ENCODE measurements around the gene S100A3.

The S100A3 gene

GRCh38 chr1:153572569-153573015 lies 23.5 kb upstream of the S100A3 start:
- no peaks in the 10 kb centered on the region for H3K9me2 ChIP-seq (ENCODE audit: low read depth, low read length)
- TF ChIP-seq CTCF (IDR thresholded peaks at IDR 0.05; ENCODE audit: low read length) (peak; percentile 92), EZH2 (IDR thresholded peaks at IDR 0.05; ENCODE audit: borderline replicate concordance, low read length) (no peak)
- no peaks in the 10 kb centered on the region for H3K9me3 ChIP-seq (ENCODE audit: low read length)
- no peak overlapping the region for H2AFZ ChIP-seq (ENCODE audit: low read length)
- H4K20me1 ChIP-seq (ENCODE audit: insufficient read depth, low read length): no peaks in the 10 kb centered on the region
- H3K27ac ChIP-seq (ENCODE audit: low read depth, low read length, poor library complexity, severe bottlenecking): no peak overlapping the region
- no peaks in the 10 kb centered on the region for H3K79me2 ChIP-seq (ENCODE audit: insufficient read depth, low read length)
- no peaks in the 10 kb centered on the region for H3K36me3 ChIP-seq (ENCODE audit: insufficient read depth, low read length)
- H3F3A ChIP-seq (ENCODE audit: insufficient read depth, low read length): no peaks in the 10 kb centered on the region
- H3K4me2 ChIP-seq (ENCODE audit: low read length): no peak overlapping the region
- H3K9ac ChIP-seq (ENCODE audit: low read length): no peak overlapping the region
- H3K27me3 ChIP-seq (ENCODE audit: insufficient read depth, low read length): no peaks in the 10 kb centered on the region
- H3K4me3 ChIP-seq (ENCODE audit: low read depth, low read length, poor library complexity, severe bottlenecking): no peak overlapping the region
- H3K4me1 ChIP-seq (ENCODE audit: insufficient read depth, low read length, severe bottlenecking): no peaks in the 10 kb centered on the region

- TF ChIP-seq EZH2 (IDR thresholded peaks at IDR 0.05; ENCODE audit: borderline replicate concordance, low read length) (no peak), CTCF (IDR thresholded peaks at IDR 0.05; ENCODE audit: low read length) (no peak)
- no peak overlapping the region for H3K27ac ChIP-seq (ENCODE audit: low read depth, low read length, poor library complexity, severe bottlenecking)
- H3K9me2 ChIP-seq (ENCODE audit: low read depth, low read length): no peaks in the 10 kb centered on the region
- H3K4me3 ChIP-seq (ENCODE audit: low read depth, low read length, poor library complexity, severe bottlenecking): no peak overlapping the region
- H3K36me3 ChIP-seq (ENCODE audit: insufficient read depth, low read length): no peaks in the 10 kb centered on the region
- no peaks in the 10 kb centered on the region for H3K9me3 ChIP-seq (ENCODE audit: low read length)
- H3K79me2 ChIP-seq (ENCODE audit: insufficient read depth, low read length): no peaks in the 10 kb centered on the region
- no peaks in the 10 kb centered on the region for H4K20me1 ChIP-seq (ENCODE audit: insufficient read depth, low read length)
- H3K9ac ChIP-seq (ENCODE audit: low read length): no peak overlapping the region
- H2AFZ ChIP-seq (ENCODE audit: low read length): no peak overlapping the region
- no peaks in the 10 kb centered on the region for H3K4me1 ChIP-seq (ENCODE audit: insufficient read depth, low read length, severe bottlenecking)
- H3K27me3 ChIP-seq (ENCODE audit: insufficient read depth, low read length): no peaks in the 10 kb centered on the region
- H3F3A ChIP-seq (ENCODE audit: insufficient read depth, low read length): no peaks in the 10 kb centered on the region
- no peak overlapping the region for H3K4me2 ChIP-seq (ENCODE audit: low read length)
Measured at GRCh38 chr1:153571706-153572105, 22.6 kb upstream of the S100A3 start.

- H3K4me1 ChIP-seq (ENCODE audit: insufficient read depth, low read length, severe bottlenecking): no peaks in the 10 kb centered on the region
Measured at GRCh38 chr1:153570874-153571273, 21.8 kb upstream of the S100A3 start.

More at GRCh38 chr1:153570874-153571273, 21.8 kb upstream of the S100A3 start:
- Histone ChIP-seq H3K9me2 (ENCODE audit: low read depth, low read length) (no peaks in the 10 kb centered on the region), H4K20me1 (ENCODE audit: insufficient read depth, low read length) (no peaks in the 10 kb centered on the region), H3K9me3 (ENCODE audit: low read length) (no peaks in the 10 kb centered on the region), H3F3A (ENCODE audit: insufficient read depth, low read length) (no peaks in the 10 kb centered on the region), H3K4me3 (ENCODE audit: low read depth, low read length, poor library complexity, severe bottlenecking) (no peak overlapping the region), H3K27me3 (ENCODE audit: insufficient read depth, low read length) (no peaks in the 10 kb centered on the region), H3K9ac (ENCODE audit: low read length) (no peak overlapping the region), H3K4me2 (ENCODE audit: low read length) (no peak overlapping the region), H3K27ac (ENCODE audit: low read depth, low read length, poor library complexity, severe bottlenecking) (no peak overlapping the region), H3K36me3 (ENCODE audit: insufficient read depth, low read length) (no peaks in the 10 kb centered on the region), H2AFZ (ENCODE audit: low read length) (no peak overlapping the region), H3K79me2 (ENCODE audit: insufficient read depth, low read length) (no peaks in the 10 kb centered on the region)
- TF ChIP-seq EZH2 (IDR thresholded peaks at IDR 0.05; ENCODE audit: borderline replicate concordance, low read length) (no peak), CTCF (IDR thresholded peaks at IDR 0.05; ENCODE audit: low read length) (no peak)
